ENCODE measurements around the gene OPN3. TPM values are rescaled to one million over a fixed set of nuclear protein-coding genes. Genes with fewer than 3 reads are reported as not detected.

The OPN3 gene
- total and polyA plus RNA-seq, 2 of the 4 experiments (the other 2 are of a cell fraction) = 16.4 to 21.9 TPM

DNA sequence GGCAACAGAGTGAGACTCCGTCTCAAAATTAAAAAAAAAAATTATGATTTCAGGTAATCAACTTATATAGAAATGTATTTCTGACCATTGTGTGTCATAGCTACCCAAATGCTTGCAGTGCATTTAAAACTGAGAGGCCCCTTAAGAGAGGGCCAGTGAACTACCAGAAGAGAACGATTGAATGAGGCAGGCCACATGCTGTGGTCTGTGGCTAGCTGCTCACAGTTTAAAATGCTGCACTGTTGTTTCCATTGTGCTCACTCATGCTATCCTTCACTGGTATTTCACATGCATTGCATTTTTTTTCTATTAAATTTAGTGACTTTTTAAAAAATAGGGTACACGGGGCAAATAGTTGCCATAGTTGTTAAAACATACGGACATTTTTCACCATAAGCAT, 26.0 kb downstream of the OPN3 start:
- no peak overlapping the region for H3K4me2 ChIP-seq (ENCODE audit: low read depth, low read length)
- H2AK5ac ChIP-seq (ENCODE audit: low read depth, low read length) = no peak overlapping the region
- H3K9ac ChIP-seq (ENCODE audit: low read depth, low read length) = no peak overlapping the region
- no peak overlapping the region for H3K4ac ChIP-seq (ENCODE audit: low read depth, low read length)
- H3K23ac ChIP-seq (ENCODE audit: low read depth, low read length) = no peak overlapping the region
- H2BK5ac ChIP-seq (ENCODE audit: low read depth, low read length, poor library complexity, severe bottlenecking) = no peak overlapping the region
- H3K27me3 ChIP-seq (ENCODE audit: control insufficient read depth, insufficient read depth, low read length) = no peaks in the 10 kb centered on the region
- ATAC-seq (ENCODE audit: low read depth) = no peak
- BruUV-seq (replicated peaks) = no TSS peak
- peaks cover 13% of the 10 kb centered on the region for H3K4me1 ChIP-seq (ENCODE audit: control insufficient read depth, insufficient read depth, low read length)
- CTCF ChIA-PET = no interaction called here
- TF ChIP-seq POLR2A (IDR thresholded peaks at IDR 0.05; ENCODE audit: low read depth, low read length) = no peak
- TF ChIP-seq MAZ (IDR thresholded peaks at IDR 0.05; ENCODE audit: borderline replicate concordance, low read depth, low read length) = no peak
- TF ChIP-seq, protein P1, sequence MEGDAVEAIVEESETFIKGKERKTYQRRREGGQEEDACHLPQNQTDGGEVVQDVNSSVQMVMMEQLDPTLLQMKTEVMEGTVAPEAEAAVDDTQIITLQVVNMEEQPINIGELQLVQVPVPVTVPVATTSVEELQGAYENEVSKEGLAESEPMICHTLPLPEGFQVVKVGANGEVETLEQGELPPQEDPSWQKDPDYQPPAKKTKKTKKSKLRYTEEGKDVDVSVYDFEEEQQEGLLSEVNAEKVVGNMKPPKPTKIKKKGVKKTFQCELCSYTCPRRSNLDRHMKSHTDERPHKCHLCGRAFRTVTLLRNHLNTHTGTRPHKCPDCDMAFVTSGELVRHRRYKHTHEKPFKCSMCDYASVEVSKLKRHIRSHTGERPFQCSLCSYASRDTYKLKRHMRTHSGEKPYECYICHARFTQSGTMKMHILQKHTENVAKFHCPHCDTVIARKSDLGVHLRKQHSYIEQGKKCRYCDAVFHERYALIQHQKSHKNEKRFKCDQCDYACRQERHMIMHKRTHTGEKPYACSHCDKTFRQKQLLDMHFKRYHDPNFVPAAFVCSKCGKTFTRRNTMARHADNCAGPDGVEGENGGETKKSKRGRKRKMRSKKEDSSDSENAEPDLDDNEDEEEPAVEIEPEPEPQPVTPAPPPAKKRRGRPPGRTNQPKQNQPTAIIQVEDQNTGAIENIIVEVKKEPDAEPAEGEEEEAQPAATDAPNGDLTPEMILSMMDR (conservative IDR thresholded peaks at IDR 0.05; ENCODE audit: low read depth, low read length) = no peak
- no peak for TF ChIP-seq SMC3 (IDR thresholded peaks at IDR 0.05; ENCODE audit: low read depth, low read length)
- TF ChIP-seq CEBPB (IDR thresholded peaks at IDR 0.05; ENCODE audit: low read depth, low read length) = no peak
- TF ChIP-seq MXI1 (IDR thresholded peaks at IDR 0.05; ENCODE audit: borderline replicate concordance, low read depth, low read length) = no peak
- no peak for TF ChIP-seq RCOR1 (IDR thresholded peaks at IDR 0.05; ENCODE audit: insufficient replicate concordance, low read length)
- TF ChIP-seq RFX5 (IDR thresholded peaks at IDR 0.05; ENCODE audit: low read depth, low read length) = no peak
- no peak for TF ChIP-seq USF2 (IDR thresholded peaks at IDR 0.05; ENCODE audit: low read depth, low read length)
- H4K8ac ChIP-seq (ENCODE audit: low read depth in 2 of 2, low read length in 2 of 2) = no peak overlapping the region
- 0 out of 2 replicates have a peak, but pooled peaks cover 3% of the 10 kb centered on the region for H3K9me1 ChIP-seq (ENCODE audit: insufficient read depth, low read length)
- H3K14ac ChIP-seq (replicated peaks; ENCODE audit: low read depth, low read length) = no peak overlapping the region
- H3K9me3 ChIP-seq (ENCODE audit: control insufficient read depth, insufficient read depth, low read length) = no peaks in the 10 kb centered on the region
- no peak overlapping the region for H4K91ac ChIP-seq (ENCODE audit: insufficient read depth, low read depth, low read length)
- H4K5ac ChIP-seq (ENCODE audit: low read depth, low read length) = no peak overlapping the region
- H3K4me3 ChIP-seq (ENCODE audit: insufficient read depth, low read depth, low read length) = no peak overlapping the region
- H3K36me3 ChIP-seq (ENCODE audit: control insufficient read depth, insufficient read depth, low read length) = no peaks in the 10 kb centered on the region
- H2BK20ac ChIP-seq (ENCODE audit: low read depth, low read length) = no peak overlapping the region
- H3K79me1 ChIP-seq (ENCODE audit: low read depth in 1 of 2, low read length in 2 of 2) = peaks cover 2 to 8% of the 10 kb centered on the region in 2 experiments; a peak in 1 of 4 replicates
- no peak overlapping the region for H2AFZ ChIP-seq (replicated peaks; ENCODE audit: low read length, poor library complexity)
- no CpG with 5 or more reads among the region's 4 CpGs for WGBS, 2 experiments (ENCODE audit: extremely low coverage in 2 of 2, insufficient read length in 1 of 2)
- DNase-seq = no peak
- H3K56ac ChIP-seq (ENCODE audit: extremely low read depth, insufficient read depth, low read length) = no peak overlapping the region
- intact Hi-C loops (cut with micrococcal nuclease) = loop anchor here (5.0 kb wide), 1 partner anchor 283 kb away; no protein-coding TSS in a partner anchor
- H2BK120ac ChIP-seq (ENCODE audit: low read depth, low read length) = no peak overlapping the region
- no peak overlapping the region for H3K18ac ChIP-seq (ENCODE audit: low read depth, low read length)
- dilution Hi-C loops (cut with HindIII; ENCODE audit: low sequenced_read_pairs, unreplicated experiment) = no loop called here
- no peak overlapping the region for H2BK15ac ChIP-seq (ENCODE audit: low read depth, low read length)
- H3K27ac ChIP-seq (ENCODE audit: insufficient read depth, low read length) = no peak overlapping the region
- H2AK9ac ChIP-seq (replicated peaks; ENCODE audit: low read depth, low read length, poor library complexity) = no peak overlapping the region
- in situ Hi-C loops (cut with MboI; ENCODE audit: low sequenced_read_pairs) = loop anchor here (5.0 to 25.0 kb wide), 2 partner anchors 223 to 1698 kb away; no protein-coding TSS in a partner anchor
- POLR2A ChIA-PET (ENCODE audit: unreplicated experiment) = no interaction called here
- H4K20me1 ChIP-seq (ENCODE audit: insufficient read depth, low read length) = no peaks in the 10 kb centered on the region

All from IMR-90 (cell line).